ENCODE results near the gene PTAR1. TPM values are rescaled to one million over a fixed set of nuclear protein-coding genes. Genes with fewer than 3 reads are reported as not detected.

The PTAR1 gene
- total RNA-seq, 1 experiment from 2014 or later: 45.2 TPM

GRCh38 chr9:69683927-69684326 lies 75.9 kb downstream of the PTAR1 start:
- H3K27ac Mint-ChIP-seq (ENCODE audit: unreplicated experiment): no peak overlapping the region
- TF ChIP-seq CTCF (IDR thresholded peaks at IDR 0.05; ENCODE audit: unreplicated experiment): no peak
- no TSS peak for BruUV-seq (replicated peaks)
- CTCF ChIA-PET: no interaction called here
- H3K9me3 Mint-ChIP-seq (ENCODE audit: low read depth, unreplicated experiment): no peaks in the 10 kb centered on the region
- intact Hi-C loops (cut with micrococcal nuclease; ENCODE audit: unreplicated experiment): no loop called here
- no peak for DNase-seq
- H3K4me3 Mint-ChIP-seq (ENCODE audit: low read depth, unreplicated experiment): no peak overlapping the region
- H3K4me1 Mint-ChIP-seq (ENCODE audit: low read depth, unreplicated experiment): peaks cover 6% of the 10 kb centered on the region
- no peaks in the 10 kb centered on the region for H3K27me3 Mint-ChIP-seq (ENCODE audit: unreplicated experiment)
- H3K36me3 Mint-ChIP-seq (ENCODE audit: insufficient read depth, unreplicated experiment): no peaks in the 10 kb centered on the region

- Mint-ChIP-seq H3K36me3 (ENCODE audit: insufficient read depth, unreplicated experiment) (no peaks in the 10 kb centered on the region), H3K27ac (ENCODE audit: unreplicated experiment) (no peak overlapping the region), H3K27me3 (ENCODE audit: unreplicated experiment) (no peaks in the 10 kb centered on the region), H3K9me3 (ENCODE audit: low read depth, unreplicated experiment) (no peaks in the 10 kb centered on the region), H3K4me3 (ENCODE audit: low read depth, unreplicated experiment) (no peak overlapping the region), H3K4me1 (ENCODE audit: low read depth, unreplicated experiment) (peaks cover 26% of the 10 kb centered on the region)
- intact Hi-C loops (cut with micrococcal nuclease; ENCODE audit: unreplicated experiment): loop anchor here (5.0 to 10.0 kb wide), 4 partner anchors 124 to 257 kb away; no protein-coding TSS in a partner anchor
- no peak for DNase-seq
- BruUV-seq (replicated peaks): no TSS peak
- CTCF ChIA-PET: interaction anchor here (1.0 kb wide), 1 partner anchor 27 kb away, joined by 3 read pairs; no protein-coding TSS in a partner anchor
- TF ChIP-seq CTCF (IDR thresholded peaks at IDR 0.05; ENCODE audit: unreplicated experiment): no peak
Observed at GRCh38 chr9:69678843-69679538, 80.8 kb downstream of the PTAR1 start.

- CTCF ChIA-PET: no interaction called here
Observed at GRCh38 chr9:69677931-69678330, 81.9 kb downstream of the PTAR1 start.

GRCh38 chr9:69675563-69675962 lies 84.2 kb downstream of the PTAR1 start:
- H3K36me3 Mint-ChIP-seq (ENCODE audit: insufficient read depth, unreplicated experiment): peaks cover 14% of the 10 kb centered on the region
- intact Hi-C loops (cut with micrococcal nuclease; ENCODE audit: unreplicated experiment): loop anchor here (2.0 to 10.0 kb wide), 5 partner anchors 121 to 255 kb away; no protein-coding TSS in a partner anchor
- no peak overlapping the region for H3K4me3 Mint-ChIP-seq (ENCODE audit: low read depth, unreplicated experiment)
- TF ChIP-seq CTCF (IDR thresholded peaks at IDR 0.05; ENCODE audit: unreplicated experiment): no peak
- no peak overlapping the region for H3K27ac Mint-ChIP-seq (ENCODE audit: unreplicated experiment)
- no TSS peak for BruUV-seq (replicated peaks)
- CTCF ChIA-PET: no interaction called here
- DNase-seq: no peak
- peaks cover 28% of the 10 kb centered on the region for H3K4me1 Mint-ChIP-seq (ENCODE audit: low read depth, unreplicated experiment)
- H3K27me3 Mint-ChIP-seq (ENCODE audit: unreplicated experiment): no peaks in the 10 kb centered on the region
- H3K9me3 Mint-ChIP-seq (ENCODE audit: low read depth, unreplicated experiment): no peaks in the 10 kb centered on the region

More at GRCh38 chr9:69677931-69678330, 81.9 kb downstream of the PTAR1 start:
- H3K4me1 Mint-ChIP-seq (ENCODE audit: low read depth, unreplicated experiment): peaks cover 28% of the 10 kb centered on the region
- no peaks in the 10 kb centered on the region for H3K27me3 Mint-ChIP-seq (ENCODE audit: unreplicated experiment)
- DNase-seq: no peak
- BruUV-seq (replicated peaks): no TSS peak
- intact Hi-C loops (cut with micrococcal nuclease; ENCODE audit: unreplicated experiment): loop anchor here (5.0 to 10.0 kb wide), 4 partner anchors 123 to 256 kb away; no protein-coding TSS in a partner anchor
- TF ChIP-seq CTCF (IDR thresholded peaks at IDR 0.05; ENCODE audit: unreplicated experiment): no peak
- no peak overlapping the region for H3K27ac Mint-ChIP-seq (ENCODE audit: unreplicated experiment)
- H3K36me3 Mint-ChIP-seq (ENCODE audit: insufficient read depth, unreplicated experiment): peaks cover 5% of the 10 kb centered on the region
- no peaks in the 10 kb centered on the region for H3K9me3 Mint-ChIP-seq (ENCODE audit: low read depth, unreplicated experiment)
- no peak overlapping the region for H3K4me3 Mint-ChIP-seq (ENCODE audit: low read depth, unreplicated experiment)

Data from Calu3 (cell line).